ENCODE results near the gene ZP1. TPM values are rescaled to one million over a fixed set of nuclear protein-coding genes. Genes with fewer than 3 reads are reported as not detected.
A peak's percentile ranks its signal among the peaks of the same experiment; 100 is the strongest.

Gene ZP1
- total RNA-seq, 2 experiments from 2014 or later: 0.20 TPM; not detected in 1

- intact Hi-C loops (cut with DNase I, micrococcal nuclease): loop anchor here (1.0 to 2.0 kb wide), 2 partner anchors 68 to 124 kb away; no protein-coding TSS in a partner anchor
- Mint-ChIP-seq H3K36me3 (ENCODE audit: low read depth) (peaks cover 99% of the 10 kb centered on the region), H3K9me3 (no peaks in the 10 kb centered on the region), H3K4me1 (ENCODE audit: low read depth) (peaks cover 21% of the 10 kb centered on the region), H3K27ac (no peak overlapping the region), H3K27me3 (no peaks in the 10 kb centered on the region), H3K4me3 (no peak overlapping the region)
- Histone ChIP-seq H3K27me3 (ENCODE audit: control insufficient read depth in 1 of 2, insufficient read depth in 2 of 2, low read length in 2 of 2) (no peaks in the 10 kb centered on the region), H3K36me3 (ENCODE audit: insufficient read depth, low read length) (peaks cover 96% of the 10 kb centered on the region), H3K9me3 (ENCODE audit: control insufficient read depth in 1 of 2, insufficient read depth in 1 of 2, low read length in 2 of 2) (no peaks in the 10 kb centered on the region), H3K4me1 (ENCODE audit: insufficient read depth, low read length) (peaks cover 11% of the 10 kb centered on the region), H3K4me3 (ENCODE audit: low read length) (no peak overlapping the region), H3K27ac (ENCODE audit: low read depth in 1 of 2, low read length in 2 of 2) (no peak overlapping the region)
- ChIA-PET CTCF (interaction anchor here (0.6 to 2.8 kb wide), 12 partner anchors 9 to 260 kb away, joined by 3 to 25 read pairs (median 4); partner anchors contain the start of gene TMEM109), POLR2A (no interaction called here)
- peak in 5 of 14 experiments; percentile 11 to 76 (median 41) for DNase-seq
- ATAC-seq (ENCODE audit: poor library complexity): peak; percentile 70
- TF ChIP-seq, protein P1, sequence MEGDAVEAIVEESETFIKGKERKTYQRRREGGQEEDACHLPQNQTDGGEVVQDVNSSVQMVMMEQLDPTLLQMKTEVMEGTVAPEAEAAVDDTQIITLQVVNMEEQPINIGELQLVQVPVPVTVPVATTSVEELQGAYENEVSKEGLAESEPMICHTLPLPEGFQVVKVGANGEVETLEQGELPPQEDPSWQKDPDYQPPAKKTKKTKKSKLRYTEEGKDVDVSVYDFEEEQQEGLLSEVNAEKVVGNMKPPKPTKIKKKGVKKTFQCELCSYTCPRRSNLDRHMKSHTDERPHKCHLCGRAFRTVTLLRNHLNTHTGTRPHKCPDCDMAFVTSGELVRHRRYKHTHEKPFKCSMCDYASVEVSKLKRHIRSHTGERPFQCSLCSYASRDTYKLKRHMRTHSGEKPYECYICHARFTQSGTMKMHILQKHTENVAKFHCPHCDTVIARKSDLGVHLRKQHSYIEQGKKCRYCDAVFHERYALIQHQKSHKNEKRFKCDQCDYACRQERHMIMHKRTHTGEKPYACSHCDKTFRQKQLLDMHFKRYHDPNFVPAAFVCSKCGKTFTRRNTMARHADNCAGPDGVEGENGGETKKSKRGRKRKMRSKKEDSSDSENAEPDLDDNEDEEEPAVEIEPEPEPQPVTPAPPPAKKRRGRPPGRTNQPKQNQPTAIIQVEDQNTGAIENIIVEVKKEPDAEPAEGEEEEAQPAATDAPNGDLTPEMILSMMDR (IDR thresholded peaks at IDR 0.05): peak; percentile 90
Measured at GRCh38 chr11:60899046-60899936, 31.9 kb downstream of the ZP1 start.

- H3K27ac Mint-ChIP-seq: no peak overlapping the region
Measured at GRCh38 chr11:60899977-60900376, 32.6 kb downstream of the ZP1 start.

More at GRCh38 chr11:60899977-60900376, 32.6 kb downstream of the ZP1 start:
- Mint-ChIP-seq H3K9me3 (no peaks in the 10 kb centered on the region), H3K27me3 (no peaks in the 10 kb centered on the region), H3K4me1 (ENCODE audit: low read depth) (peaks cover 28% of the 10 kb centered on the region), H3K36me3 (ENCODE audit: low read depth) (peaks cover 96% of the 10 kb centered on the region), H3K4me3 (no peak overlapping the region)
- no peak for ATAC-seq (ENCODE audit: poor library complexity)
- TF ChIP-seq, protein P1 (IDR thresholded peaks at IDR 0.05): no peak
- DNase-seq: no peak
- Histone ChIP-seq H3K4me1 (ENCODE audit: insufficient read depth, low read length) (peaks cover 18% of the 10 kb centered on the region), H3K4me3 (ENCODE audit: low read length) (no peak overlapping the region), H3K36me3 (ENCODE audit: insufficient read depth, low read length) (peaks cover 89% of the 10 kb centered on the region), H3K27me3 (ENCODE audit: control insufficient read depth in 1 of 2, insufficient read depth in 2 of 2, low read length in 2 of 2) (no peaks in the 10 kb centered on the region), H3K27ac (ENCODE audit: low read depth in 1 of 2, low read length in 2 of 2) (no peak overlapping the region), H3K9me3 (ENCODE audit: control insufficient read depth in 1 of 2, insufficient read depth in 1 of 2, low read length in 2 of 2) (no peaks in the 10 kb centered on the region)
- POLR2A ChIA-PET: no interaction called here
- CTCF ChIA-PET: interaction anchor here (0.6 to 2.8 kb wide), 11 partner anchors 9 to 259 kb away, joined by 3 to 25 read pairs (median 4); partner anchors contain the start of gene TMEM109
- intact Hi-C loops (cut with DNase I, micrococcal nuclease): loop anchor here (1.0 to 10.0 kb wide), 4 partner anchors 69 to 1215 kb away; partner anchors contain the start of genes CYB561A3 (in 1 of the 2) and TMEM138 (in 1 of the 2)

Measured in CD4-positive, alpha-beta T cell (primary cell).